IMR-90 (cell line): ENCODE results near the gene TLR10. TPM values are rescaled to one million over a fixed set of nuclear protein-coding genes. Genes with fewer than 3 reads are reported as not detected.

Experiments
- ATAC-seq: fragments of 200-7000 bp; cut with Tn5 transposase; 2 replicates; pipeline ENCODE4 v1.9.1; 2020; ENCODE audit warnings: low read depth, mild to moderate bottlenecking, moderate library complexity
- BruUV-seq: library from RNA; stranded (reverse); fragments of 400-500 nt; replicated peaks from 2 replicates; lab custom pipeline; 2021; lab: Mats Ljungman, UMichigan
- CTCF ChIA-PET: fragments of 300-600 bp; formaldehyde crosslinking; extraction: SDS; loops from one replicate; lab custom pipeline; 2021; ENCODE audit warnings: antibody characterized with exemption; lab: Yijun Ruan, JAX
- POLR2A ChIA-PET: fragments of 300-600 bp; sonication (Branson Sonifier 250); formaldehyde crosslinking; loops from one replicate; lab custom pipeline; 2022; ENCODE audit warnings: antibody characterized with exemption; ENCODE audit not compliant: unreplicated experiment; lab: Charles Lee
- DNase-seq: peaks from one replicate; pipeline ENCODE4 v3.0.0; 2013
- H2AFZ ChIP-seq: replicated peaks from 2 replicates; pipeline ENCODE3; 2013; ENCODE audit warnings: low read length, mild to moderate bottlenecking; ENCODE audit not compliant: poor library complexity
- H2AK5ac ChIP-seq: 2 replicates; pipeline ENCODE4 v1.6.1; 2013; ENCODE audit warnings: low read depth, low read length, inconsistent platforms
- H2AK9ac ChIP-seq: replicated peaks from 2 replicates; pipeline ENCODE3; 2013; ENCODE audit warnings: mild to moderate bottlenecking, low read depth, low read length, moderate library complexity; ENCODE audit not compliant: poor library complexity
- H2BK120ac ChIP-seq: 2 replicates; pipeline ENCODE4 v1.6.1; 2013; ENCODE audit warnings: low read depth, low read length, inconsistent platforms
- H2BK15ac ChIP-seq: 3 replicates; pipeline ENCODE4 v1.6.1; 2013; ENCODE audit warnings: low read depth, low read length, inconsistent platforms
- H2BK20ac ChIP-seq: 2 replicates; pipeline ENCODE4 v1.6.1; 2013; ENCODE audit warnings: low read depth, mild to moderate bottlenecking, inconsistent platforms, low read length, moderate library complexity
- H2BK5ac ChIP-seq: 2 replicates; pipeline ENCODE4 v1.6.1; 2013; ENCODE audit warnings: mild to moderate bottlenecking, low read depth, low read length, inconsistent platforms; ENCODE audit not compliant: poor library complexity, severe bottlenecking
- H3K14ac ChIP-seq: replicated peaks from 2 replicates; pipeline ENCODE4 v1.6.1; 2013; ENCODE audit warnings: low read depth, low read length, inconsistent platforms
- H3K18ac ChIP-seq: 2 replicates; pipeline ENCODE4 v1.6.1; 2013; ENCODE audit warnings: low read depth, low read length, control low read depth
- H3K23ac ChIP-seq: 2 replicates; pipeline ENCODE4 v1.6.1; 2013; ENCODE audit warnings: low read depth, low read length, inconsistent platforms
- H3K27ac ChIP-seq: 2 replicates; pipeline ENCODE4 v1.5.1; 2013; ENCODE audit warnings: mild to moderate bottlenecking, control low read depth, low read length; ENCODE audit not compliant: insufficient read depth
- H3K27me3 ChIP-seq: 2 replicates; pipeline ENCODE4 v1.6.1; 2013; ENCODE audit warnings: low read length; ENCODE audit not compliant: control insufficient read depth, insufficient read depth
- H3K36me3 ChIP-seq: 2 replicates; pipeline ENCODE4 v1.6.1; 2013; ENCODE audit warnings: low read length, mixed read lengths; ENCODE audit not compliant: control insufficient read depth, insufficient read depth
- H3K4ac ChIP-seq: 2 replicates; pipeline ENCODE4 v1.6.1; 2013; ENCODE audit warnings: low read depth, low read length, inconsistent platforms
- H3K4me1 ChIP-seq: 2 replicates; pipeline ENCODE4 v1.6.1; 2013; ENCODE audit warnings: low read length, mixed read lengths; ENCODE audit not compliant: control insufficient read depth, insufficient read depth
- H3K4me2 ChIP-seq: 2 replicates; pipeline ENCODE4 v1.6.1; 2013; ENCODE audit warnings: low read depth, mild to moderate bottlenecking, control low read depth, low read length, moderate library complexity
- H3K4me3 ChIP-seq: 2 replicates; pipeline ENCODE4 v1.5.1; 2013; ENCODE audit warnings: low read depth, mild to moderate bottlenecking, control low read depth, low read length, moderate library complexity; ENCODE audit not compliant: insufficient read depth
- H3K56ac ChIP-seq: 2 replicates; pipeline ENCODE4 v1.6.1; 2013; ENCODE audit warnings: low read length, inconsistent platforms; ENCODE audit not compliant: insufficient read depth; ENCODE audit errors: extremely low read depth
- H3K79me1 ChIP-seq, 2 experiments: 2 replicates each; pipeline ENCODE4 v1.6.1; 2013; ENCODE audit warnings: low read length in 2 of 2, inconsistent platforms in 1 of 2, low read depth in 1 of 2
- H3K9ac ChIP-seq: 2 replicates; pipeline ENCODE4 v1.6.1; 2013; ENCODE audit warnings: low read depth, low read length, control low read depth
- H3K9me1 ChIP-seq: 2 replicates; pipeline ENCODE4 v1.6.1; 2013; ENCODE audit warnings: low read length, inconsistent platforms; ENCODE audit not compliant: insufficient read depth
- H3K9me3 ChIP-seq: 2 replicates; pipeline ENCODE4 v1.6.1; 2013; ENCODE audit warnings: low read length; ENCODE audit not compliant: control insufficient read depth, insufficient read depth
- H4K20me1 ChIP-seq: 2 replicates; pipeline ENCODE4 v1.6.1; 2013; ENCODE audit warnings: low read length, inconsistent platforms; ENCODE audit not compliant: insufficient read depth
- H4K5ac ChIP-seq: 2 replicates; pipeline ENCODE4 v1.6.1; 2013; ENCODE audit warnings: mild to moderate bottlenecking, low read depth, low read length, control low read depth
- H4K8ac ChIP-seq, 2 experiments: 2 replicates each; pipeline ENCODE4 v1.6.1; 2013; ENCODE audit warnings: low read depth in 2 of 2, low read length in 2 of 2, control low read depth in 1 of 2, inconsistent platforms in 1 of 2
- H4K91ac ChIP-seq: 2 replicates; pipeline ENCODE4 v1.6.1; 2013; ENCODE audit warnings: low read depth, low read length, inconsistent platforms; ENCODE audit not compliant: insufficient read depth
- CEBPB ChIP-seq: IDR thresholded peaks from 2 replicates; pipeline ENCODE4 v1.6.1; 2012; ENCODE audit warnings: low read depth, low read length, improper control_type of control experiment
- CHD1 ChIP-seq: IDR thresholded peaks from 2 replicates; pipeline ENCODE4 v1.6.1; 2012; ENCODE audit warnings: low read depth, low read length, improper control_type of control experiment
- CTCF ChIP-seq: conservative IDR thresholded peaks from 2 replicates; pipeline ENCODE4 v1.5.1; 2012; ENCODE audit warnings: mild to moderate bottlenecking, low read depth, low read length, improper control_type of control experiment
- ELK1 ChIP-seq: fragments of 150-350 bp; IDR thresholded peaks from 2 replicates; pipeline ENCODE4 v1.6.1; 2016; ENCODE audit warnings: low read depth, mild to moderate bottlenecking, low read length, moderate library complexity, borderline replicate concordance
- FOS ChIP-seq: fragments of 150-350 bp; IDR thresholded peaks from 2 replicates; pipeline ENCODE4 v1.6.1; 2016; ENCODE audit warnings: low read depth, low read length
- MAFK ChIP-seq: IDR thresholded peaks from 2 replicates; pipeline ENCODE4 v1.6.1; 2012; ENCODE audit warnings: low read depth, low read length, improper control_type of control experiment
- MAZ ChIP-seq: IDR thresholded peaks from 2 replicates; pipeline ENCODE4 v1.6.1; 2012; ENCODE audit warnings: low read depth, mild to moderate bottlenecking, low read length, improper control_type of control experiment, moderate library complexity, borderline replicate concordance
- NFE2L2 ChIP-seq: fragments of 150-350 bp; IDR thresholded peaks from 2 replicates; pipeline ENCODE4 v1.6.1; 2016; ENCODE audit warnings: low read depth, mild to moderate bottlenecking, low read length
- POLR2A ChIP-seq: IDR thresholded peaks from 2 replicates; pipeline ENCODE4 v1.6.1; 2012; ENCODE audit warnings: mild to moderate bottlenecking, low read depth, low read length
- RAD21 ChIP-seq: IDR thresholded peaks from 2 replicates; pipeline ENCODE4 v1.6.1; 2012; ENCODE audit warnings: low read length, improper control_type of control experiment
- RCOR1 ChIP-seq: IDR thresholded peaks from 2 replicates; pipeline ENCODE4 v1.6.1; 2012; ENCODE audit warnings: mild to moderate bottlenecking, low read length, improper control_type of control experiment; ENCODE audit not compliant: insufficient replicate concordance
- SMC3 ChIP-seq: fragments of 150-350 bp; IDR thresholded peaks from 2 replicates; pipeline ENCODE4 v1.6.1; 2016; ENCODE audit warnings: low read depth, mild to moderate bottlenecking, antibody characterized with exemption, low read length, moderate library complexity
- WGBS, 2 experiments: methylation state at CpG; one replicate each; pipeline versions ENCODE4 v1.1.5 to v1.1.7; 2013; ENCODE audit warnings: missing lambda C conversion rate in 2 of 2; ENCODE audit not compliant: insufficient read length in 1 of 2; ENCODE audit errors: extremely low coverage in 2 of 2; 5-methylcytosine and 5-hydroxymethylcytosine counted together
- dilution Hi-C: fragments of 300-500 bp; cut with HindIII; formaldehyde crosslinking; loops from one replicate; pipeline ENCODE4 v1.14.3; 2018; ENCODE audit warnings: low sequenced_read_pairs; ENCODE audit not compliant: unreplicated experiment
- in situ Hi-C: fragments of 300-500 bp; cut with MboI; formaldehyde crosslinking; loops from 3 replicates; pipeline ENCODE4 v1.14.3; 2019; ENCODE audit warnings: low sequenced_read_pairs, inconsistent platforms, mixed read lengths
- intact Hi-C: fragments of 100-400 bp; cut with micrococcal nuclease; formaldehyde crosslinking; loops from 2 replicates; pipeline ENCODE4 v1.10.0; 2022
- polyA plus RNA-seq, 3 experiments: library from polyadenylated mRNA; depleted of rRNA; stranded (reverse); fragments of >200 nt; gene quantifications; 2 replicates each; pipeline ENCODE4 v1.2.3, GENCODE V29; 2012; ENCODE audit warnings: low replicate concordance in 1 of 3
- total RNA-seq: library from RNA; depleted of rRNA; stranded (reverse); fragments of >200 nt; gene quantifications from 2 replicates; pipeline ENCODE4 v1.2.3, GENCODE V29; 2012

Gene TLR10
- total and polyA plus RNA-seq, 2 of the 4 experiments (the other 2 are of a cell fraction) = not detected

- in situ Hi-C loops (no loop called here), dilution Hi-C loops (no loop called here), intact Hi-C loops (loop anchor here (2.0 kb wide), 1 partner anchor 74 kb away; the partner anchor contains the start of gene TLR6)
- Histone ChIP-seq H3K4me1 (no peaks in the 10 kb centered on the region), H2AK5ac (no peak overlapping the region), H3K9me3 (no peaks in the 10 kb centered on the region), H4K5ac (no peak overlapping the region), H2AK9ac (no peak overlapping the region), H4K8ac (no peak overlapping the region), H3K27me3 (peaks cover 4% of the 10 kb centered on the region), H3K9me1 (no peaks in the 10 kb centered on the region), H3K27ac (no peak overlapping the region), H2AFZ (no peak overlapping the region), H3K4me3 (no peak overlapping the region), H3K9ac (no peak overlapping the region), H3K4me2 (no peak overlapping the region), H2BK120ac (no peak overlapping the region), H3K14ac (no peak overlapping the region), H3K79me1 (no peaks in the 10 kb centered on the region), H4K20me1 (no peaks in the 10 kb centered on the region), H2BK5ac (no peak overlapping the region), H2BK20ac (no peak overlapping the region), H3K23ac (no peak overlapping the region), H3K18ac (no peak overlapping the region), H4K91ac (no peak overlapping the region), H3K36me3 (no peaks in the 10 kb centered on the region), H3K56ac (no peak overlapping the region), H2BK15ac (no peak overlapping the region), H3K4ac (no peak overlapping the region)
- DNase-seq (no peak), ATAC-seq (no peak)
- ChIA-PET CTCF (interaction anchor here (1.0 to 2.0 kb wide), 12 partner anchors 8 to 73 kb away, joined by 3 to 10 read pairs (median 4); no protein-coding TSS in a partner anchor), POLR2A (no interaction called here)
- no CpG with 5 or more reads among the region's 8 CpGs for WGBS, 2 experiments
- TF ChIP-seq FOS (no peak), MAFK (no peak), CHD1 (no peak), SMC3 (no peak), NFE2L2 (no peak), CTCF (no peak), CEBPB (no peak), POLR2A (no peak), MAZ (no peak), RAD21 (no peak), ELK1 (no peak), RCOR1 (no peak)
- no TSS peak for BruUV-seq
Measured at GRCh38 chr4:38783109-38783460, 295 bp upstream of the TLR10 start.
